Gastrocnemius medialis (tissue), 4 donors: ENCODE measurements around the gene NR4A1. TPM values are rescaled to one million over a fixed set of nuclear protein-coding genes. Genes with fewer than 3 reads are reported as not detected.

Experiments
- ATAC-seq, 2 donors: fragments of 150-250 bp; one replicate each; pipeline ENCODE4 v1.9.1; 2016
- DNase-seq, 2 donors: peaks; one replicate each; pipeline ENCODE4 v3.0.0-alpha.2; 2019
- H3K27ac ChIP-seq, 4 donors: fragments of 200-600 bp; sonication (generic); 1 replicate in 1 of 4; 2 replicates in 3 of 4; pipeline ENCODE4 v1.5.1; 2016 to 2018; ENCODE audit warnings: mild to moderate bottlenecking in 2 of 4, moderate library complexity in 1 of 4
- H3K27me3 ChIP-seq, 3 donors: fragments of 200-600 bp; sonication (generic) in 2 of 3; 1 replicate in 1 of 3; 2 replicates in 2 of 3; pipeline versions ENCODE4 v1.5.1 to v1.6.0; 2016 to 2019; ENCODE audit warnings: mild to moderate bottlenecking in 1 of 3, moderate library complexity in 1 of 3
- H3K36me3 ChIP-seq, 2 donors: fragments of 200-600 bp; sonication (generic) in 1 of 2; one replicate each; pipeline ENCODE4 v1.5.1; 2017 to 2018
- H3K4me1 ChIP-seq, 2 donors: fragments of 200-600 bp; sonication (generic) in 1 of 2; one replicate each; pipeline ENCODE4 v1.5.1; 2016 to 2017; ENCODE audit warnings: mild to moderate bottlenecking in 2 of 2
- H3K4me3 ChIP-seq, 4 donors: fragments of 200-600 bp; sonication (generic) in 3 of 4; 1 replicate in 1 of 4; 2 replicates in 3 of 4; pipeline ENCODE4 v1.5.1; 2016 to 2019; ENCODE audit warnings: mild to moderate bottlenecking in 2 of 4
- H3K9me3 ChIP-seq, 3 donors: fragments of 200-600 bp; sonication (generic) in 2 of 3; 1 replicate in 1 of 3; 2 replicates in 2 of 3; pipeline ENCODE4 v1.5.1; 2016 to 2019
- POLR2A ChIP-seq, 2 donors: fragments of 450-650 bp; IDR thresholded peaks; one replicate each; pipeline ENCODE4 v1.6.1; 2017; ENCODE audit warnings: antibody characterized with exemption in 2 of 2, mild to moderate bottlenecking in 2 of 2, moderate library complexity in 2 of 2
- in situ Hi-C, 4 donors: fragments of 200-750 bp; cut with MboI; loops; one replicate each; pipeline versions ENCODE4 v1.15.0 to v1.8.0; 2017; ENCODE audit warnings: low sequenced_read_pairs in 4 of 4
- intact Hi-C: fragments of 100-400 bp; cut with DNase I; formaldehyde crosslinking; loops from one replicate; pipeline ENCODE4 v1.15.1; 2023; ENCODE audit warnings: low total_unique reads
- total RNA-seq, 4 donors: library from RNA; depleted of rRNA; stranded (reverse); fragments of >200 nt; gene quantifications; one replicate each; pipeline versions ENCODE4 v1.1.0 to v1.2.3, GENCODE V29; 2016
- TF ChIP-seq, protein P1 (sequence below), 5 experiments: fragments of 450-650 bp in 3 of 5; fragments of 200-600 bp in 2 of 5; sonication (generic) in 2 of 5; IDR thresholded peaks in 4 of 5; conservative IDR thresholded peaks in 1 of 5; 1 replicate in 4 of 5; 2 replicates in 1 of 5; pipeline ENCODE4 v1.5.1; 2016 to 2019; ENCODE audit warnings: antibody characterized with exemption in 5 of 5, mild to moderate bottlenecking in 3 of 5, moderate library complexity in 3 of 5

Gene NR4A1
- total RNA-seq, 4 donors from 2014 or later, result 36.3 to 248 (median 90.1) TPM

DNA sequence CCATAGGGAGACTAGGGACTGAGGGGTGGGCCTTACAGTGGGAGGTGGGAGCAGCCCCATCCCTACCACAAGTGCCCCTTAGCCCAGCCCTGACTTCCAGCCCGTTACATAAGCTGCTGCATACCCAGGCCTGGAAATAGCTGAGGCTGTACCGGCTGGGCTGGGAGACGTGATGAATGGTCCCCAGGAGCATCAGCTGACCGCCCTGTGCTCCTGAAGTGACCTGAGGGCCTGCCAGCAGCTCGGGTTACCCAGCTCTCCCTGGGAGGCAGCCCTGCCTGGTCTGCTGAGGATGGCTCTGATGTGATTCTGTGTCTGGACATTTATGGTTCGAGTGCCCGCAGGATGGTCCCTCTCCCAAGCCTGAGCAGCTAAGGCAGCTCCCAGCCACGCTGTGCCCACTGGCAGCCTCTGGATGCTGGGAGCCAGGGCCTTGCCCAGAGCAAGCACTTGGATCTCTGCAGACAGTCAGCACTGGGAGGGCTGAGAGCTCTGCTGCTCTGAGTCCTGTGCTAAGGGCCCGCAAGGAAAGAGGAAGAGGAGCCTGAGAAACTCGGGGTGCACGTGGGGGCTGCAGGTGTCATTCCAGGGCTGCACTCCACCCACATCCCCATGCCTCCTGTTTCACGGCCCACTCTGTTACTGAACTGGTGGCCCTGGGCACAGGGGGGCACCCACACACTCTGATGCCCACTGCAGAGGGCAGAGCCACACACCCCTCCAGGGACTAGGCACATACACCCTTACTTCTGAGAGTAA is 24.0 kb upstream of the NR4A1 start:
- H3K36me3 ChIP-seq, result no peaks in the 10 kb centered on the region
- no peaks in the 10 kb centered on the region for H3K9me3 ChIP-seq
- ATAC-seq, result peak; percentile 53 to 63
- TF ChIP-seq POLR2A (IDR thresholded peaks at IDR 0.05), result peak; percentile 42 to 72
- TF ChIP-seq, protein P1, sequence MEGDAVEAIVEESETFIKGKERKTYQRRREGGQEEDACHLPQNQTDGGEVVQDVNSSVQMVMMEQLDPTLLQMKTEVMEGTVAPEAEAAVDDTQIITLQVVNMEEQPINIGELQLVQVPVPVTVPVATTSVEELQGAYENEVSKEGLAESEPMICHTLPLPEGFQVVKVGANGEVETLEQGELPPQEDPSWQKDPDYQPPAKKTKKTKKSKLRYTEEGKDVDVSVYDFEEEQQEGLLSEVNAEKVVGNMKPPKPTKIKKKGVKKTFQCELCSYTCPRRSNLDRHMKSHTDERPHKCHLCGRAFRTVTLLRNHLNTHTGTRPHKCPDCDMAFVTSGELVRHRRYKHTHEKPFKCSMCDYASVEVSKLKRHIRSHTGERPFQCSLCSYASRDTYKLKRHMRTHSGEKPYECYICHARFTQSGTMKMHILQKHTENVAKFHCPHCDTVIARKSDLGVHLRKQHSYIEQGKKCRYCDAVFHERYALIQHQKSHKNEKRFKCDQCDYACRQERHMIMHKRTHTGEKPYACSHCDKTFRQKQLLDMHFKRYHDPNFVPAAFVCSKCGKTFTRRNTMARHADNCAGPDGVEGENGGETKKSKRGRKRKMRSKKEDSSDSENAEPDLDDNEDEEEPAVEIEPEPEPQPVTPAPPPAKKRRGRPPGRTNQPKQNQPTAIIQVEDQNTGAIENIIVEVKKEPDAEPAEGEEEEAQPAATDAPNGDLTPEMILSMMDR (IDR thresholded peaks at IDR 0.05 in 4 of 5, conservative IDR thresholded peaks at IDR 0.05 in 1 of 5), result no peak
- DNase-seq, result peak; percentile 92
- intact Hi-C loops, result no loop called here
- H3K27me3 ChIP-seq, result no peaks in the 10 kb centered on the region
- in situ Hi-C loops, result loop anchor here (5.0 to 10.0 kb wide), 2 partner anchors 55 to 58 kb away; no protein-coding TSS in a partner anchor
- H3K4me3 ChIP-seq, result no peak overlapping the region
- H3K27ac ChIP-seq, result peak overlapping the region; percentile 86 to 95 (median 92)
- peaks cover 56 to 70% of the 10 kb centered on the region in 2 donors for H3K4me1 ChIP-seq

DNA sequence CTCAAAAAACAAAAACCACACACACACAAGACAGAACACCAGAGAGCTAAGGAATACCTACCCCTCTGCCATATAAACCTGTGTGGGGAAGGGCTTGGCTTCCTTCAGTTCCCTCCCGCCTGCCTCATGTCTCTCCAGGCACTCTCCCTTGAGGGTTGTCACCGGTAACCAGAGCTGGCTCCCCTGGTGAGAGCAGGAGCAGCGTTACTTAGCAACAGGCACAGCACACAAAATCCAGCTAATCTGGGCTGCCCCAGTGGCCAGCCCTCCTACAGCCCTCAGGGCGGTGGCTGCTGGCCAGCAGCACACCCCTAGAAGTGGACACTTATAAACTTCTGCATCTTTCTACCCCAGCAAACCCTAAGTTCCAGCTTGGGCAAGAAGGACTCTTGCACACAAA is 21.6 kb upstream of the NR4A1 start:
- ATAC-seq (no peak), DNase-seq (peak in 1 of 2 donors; percentile 74)
- H3K36me3 ChIP-seq, result no peaks in the 10 kb centered on the region
- peak overlapping the region; percentile 56 to 95 (median 88) for H3K27ac ChIP-seq
- peaks cover 63 to 69% of the 10 kb centered on the region in 2 donors for H3K4me1 ChIP-seq
- no peaks in the 10 kb centered on the region for H3K27me3 ChIP-seq
- no peaks in the 10 kb centered on the region for H3K9me3 ChIP-seq
- in situ Hi-C loops (loop anchor here (5.0 to 10.0 kb wide), 2 partner anchors 53 to 55 kb away; no protein-coding TSS in a partner anchor), intact Hi-C loops (no loop called here)
- H3K4me3 ChIP-seq, result no peak overlapping the region
- TF ChIP-seq, protein P1 (IDR thresholded peaks at IDR 0.05 in 4 of 5, conservative IDR thresholded peaks at IDR 0.05 in 1 of 5), result no peak
- no peak for TF ChIP-seq POLR2A (IDR thresholded peaks at IDR 0.05)

DNA sequence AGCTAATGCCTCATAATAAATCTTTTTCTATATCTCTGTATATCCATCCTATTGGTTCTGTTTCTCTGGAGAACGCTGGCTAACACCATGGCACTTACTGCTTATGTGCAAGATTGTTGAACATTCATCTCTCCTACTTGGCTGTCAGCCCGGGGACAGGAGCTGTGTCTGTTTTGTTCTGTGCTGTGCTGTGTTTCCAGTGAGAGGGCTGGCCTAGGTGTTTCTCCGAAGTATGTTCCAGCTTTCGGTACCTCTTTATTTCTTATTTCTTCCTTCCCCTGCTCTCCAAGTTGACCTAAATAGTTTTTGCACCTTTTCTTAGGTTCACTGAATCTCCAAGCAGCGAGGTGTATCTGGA is 18.8 kb upstream of the NR4A1 start:
- DNase-seq (peak; percentile 80 to 83), ATAC-seq (peak; percentile 57 to 67)
- peak overlapping the region; percentile 44 to 53 (median 48) for H3K4me3 ChIP-seq
- no peak for TF ChIP-seq POLR2A (IDR thresholded peaks at IDR 0.05)
- TF ChIP-seq, protein P1 (IDR thresholded peaks at IDR 0.05 in 4 of 5, conservative IDR thresholded peaks at IDR 0.05 in 1 of 5), result no peak
- intact Hi-C loops, result loop anchor here (2.0 kb wide), 1 partner anchor 36 kb away; the partner anchor contains the start of gene ATG101
- in situ Hi-C loops, result no loop called here
- no peaks in the 10 kb centered on the region for H3K27me3 ChIP-seq
- peak overlapping the region; percentile 91 to 95 (median 92) for H3K27ac ChIP-seq
- no peaks in the 10 kb centered on the region for H3K36me3 ChIP-seq
- peaks cover 49 to 61% of the 10 kb centered on the region in 2 donors for H3K4me1 ChIP-seq
- no peaks in the 10 kb centered on the region for H3K9me3 ChIP-seq

DNA sequence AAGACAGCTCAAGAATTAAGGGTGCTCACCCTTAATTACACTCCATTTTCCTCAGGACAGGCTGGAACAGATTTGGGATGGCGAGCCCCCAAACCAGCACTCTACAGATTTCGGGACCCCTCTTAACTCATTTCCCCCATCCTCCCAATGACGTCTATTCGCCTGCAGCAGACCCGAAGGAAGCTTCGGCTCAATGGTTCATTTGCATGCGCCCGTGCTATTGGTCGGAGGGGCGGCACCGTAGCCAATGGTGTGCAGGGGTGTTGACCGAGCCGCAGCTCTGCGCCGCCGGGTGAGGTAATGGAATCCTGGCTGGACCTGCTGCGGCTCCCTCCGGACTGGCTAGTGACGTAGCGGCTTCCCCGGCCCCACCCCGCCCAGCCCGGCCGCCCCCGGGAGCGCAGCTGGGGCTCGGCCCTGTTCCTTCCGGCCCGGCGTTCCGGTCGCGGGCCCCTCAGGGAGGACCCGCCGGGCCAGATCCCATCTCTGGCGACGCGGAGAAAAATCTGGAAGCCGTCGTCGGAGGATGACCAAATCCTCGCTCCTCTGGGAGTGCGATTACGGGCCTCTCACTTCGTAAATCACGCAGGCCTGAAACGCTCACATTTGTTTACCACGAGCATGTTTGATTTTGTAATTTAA is 18.3 kb upstream of the NR4A1 start:
- peaks cover 45 to 62% of the 10 kb centered on the region in 2 donors for H3K4me1 ChIP-seq
- ATAC-seq (peak; percentile 85), DNase-seq (peak; percentile 98 to 99)
- no peaks in the 10 kb centered on the region for H3K27me3 ChIP-seq
- no peaks in the 10 kb centered on the region for H3K36me3 ChIP-seq
- H3K27ac ChIP-seq, result peak overlapping the region; percentile 91 to 95 (median 92)
- TF ChIP-seq POLR2A (IDR thresholded peaks at IDR 0.05), result peak; percentile 86 to 96
- TF ChIP-seq, protein P1 (IDR thresholded peaks at IDR 0.05 in 4 of 5, conservative IDR thresholded peaks at IDR 0.05 in 1 of 5), result no peak
- in situ Hi-C loops, result no loop called here
- intact Hi-C loops, result loop anchor here (1.0 to 2.0 kb wide), 2 partner anchors 18 to 36 kb away; partner anchors contain the start of genes ATG101 and NR4A1
- peak overlapping the region; percentile 44 to 53 (median 48) for H3K4me3 ChIP-seq
- H3K9me3 ChIP-seq, result no peaks in the 10 kb centered on the region
